Left forelimb (tissue), 1 donor: ENCODE measurements around the gene RBM43.
A peak's percentile ranks its signal among the peaks of the same experiment; 100 is the strongest.
"Not testable (repeated sequence)": the region's sequence is repeated elsewhere in the genome, so short reads cannot be mapped to it uniquely, and the experiment has no call there.

Experiments used
- DNase-seq: peaks from one replicate; pipeline ENCODE4 v3.0.0-alpha.2; 2018; ENCODE audit warnings: low spot score

RBM43 gene

DNA sequence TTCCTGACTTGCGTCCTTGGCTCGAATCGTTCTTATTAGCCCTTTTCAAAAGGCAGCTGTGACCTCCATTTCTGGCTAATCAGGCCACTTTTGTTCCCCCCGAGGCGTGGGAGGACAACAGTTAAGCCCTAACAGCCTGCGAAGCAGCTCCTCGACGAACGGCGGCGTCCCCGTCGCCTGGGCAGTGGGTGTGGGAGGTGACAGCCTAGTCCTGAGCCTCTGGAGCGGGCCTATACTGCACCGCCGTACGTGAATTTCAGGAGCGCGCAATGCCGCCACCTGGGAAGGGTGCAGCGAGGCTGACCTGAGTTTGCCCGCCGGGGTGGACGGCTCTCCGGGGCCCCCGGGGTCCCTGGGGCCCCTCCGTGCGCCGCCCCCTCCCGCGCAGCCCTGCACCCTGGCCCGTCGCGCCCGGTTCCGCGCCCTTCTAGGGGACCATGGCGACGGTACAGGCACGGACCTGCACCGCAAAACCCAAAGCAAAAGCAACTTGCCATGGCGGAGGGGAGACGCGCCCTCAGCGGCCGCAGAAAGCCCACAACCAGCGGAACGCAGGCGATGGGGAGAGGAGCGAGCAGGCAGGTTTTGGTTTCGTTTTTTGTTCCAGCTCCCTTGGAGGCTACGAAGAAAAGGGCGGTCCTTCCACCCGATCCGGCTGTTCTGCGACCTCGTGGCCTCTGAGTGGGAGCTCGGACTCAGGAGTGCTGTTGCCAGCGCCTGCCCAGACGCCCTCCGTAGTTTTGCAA is at the start of gene RBM43:
Gene RBM43, minus strand, starts transcription at position 633 of the 746 bp plus-strand sequence. Its CDS starts 136 bp downstream, at position 497.
- DNase-seq: peak; percentile 89

DNA sequence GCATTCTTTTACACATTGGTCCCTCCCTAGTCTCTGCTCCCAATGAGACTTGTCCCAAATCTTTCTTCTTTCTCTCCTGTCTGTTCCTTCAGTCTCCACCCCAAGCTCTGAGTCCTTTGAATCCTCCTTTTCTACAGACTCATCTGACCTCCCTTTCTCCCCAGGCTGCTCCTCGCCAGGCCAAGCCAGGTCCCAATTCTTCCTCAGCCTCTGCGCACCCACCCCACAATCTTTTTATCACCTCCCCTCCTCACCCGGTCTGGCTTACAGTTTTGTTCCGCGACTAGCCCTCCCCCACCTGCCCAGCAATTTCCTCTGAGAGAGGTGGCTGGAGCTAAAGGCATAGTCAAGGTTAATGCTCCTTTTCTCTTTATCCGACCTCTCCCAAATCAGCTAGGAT is 48.6 kb upstream of the RBM43 start:
- not testable (repeated sequence) for DNase-seq

DNA sequence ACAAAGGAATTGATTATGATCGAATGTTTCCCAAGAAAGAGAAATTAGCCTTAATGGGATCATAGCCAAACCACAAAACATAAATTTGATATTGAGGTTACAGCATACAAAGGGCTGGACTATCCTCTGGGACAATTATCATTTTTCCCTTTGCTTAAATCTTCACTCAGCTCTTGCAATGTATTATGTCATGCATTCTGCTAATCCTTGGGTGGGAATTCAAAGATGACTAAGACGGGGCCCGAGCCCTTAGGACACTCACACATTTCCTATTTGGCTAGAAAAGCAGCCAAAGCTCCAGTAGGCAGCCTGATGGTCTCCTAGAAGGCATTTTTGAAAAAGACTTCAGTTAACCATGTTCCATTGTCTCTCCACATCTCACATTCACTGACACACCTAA is 45.0 kb upstream of the RBM43 start:
- no peak for DNase-seq

DNA sequence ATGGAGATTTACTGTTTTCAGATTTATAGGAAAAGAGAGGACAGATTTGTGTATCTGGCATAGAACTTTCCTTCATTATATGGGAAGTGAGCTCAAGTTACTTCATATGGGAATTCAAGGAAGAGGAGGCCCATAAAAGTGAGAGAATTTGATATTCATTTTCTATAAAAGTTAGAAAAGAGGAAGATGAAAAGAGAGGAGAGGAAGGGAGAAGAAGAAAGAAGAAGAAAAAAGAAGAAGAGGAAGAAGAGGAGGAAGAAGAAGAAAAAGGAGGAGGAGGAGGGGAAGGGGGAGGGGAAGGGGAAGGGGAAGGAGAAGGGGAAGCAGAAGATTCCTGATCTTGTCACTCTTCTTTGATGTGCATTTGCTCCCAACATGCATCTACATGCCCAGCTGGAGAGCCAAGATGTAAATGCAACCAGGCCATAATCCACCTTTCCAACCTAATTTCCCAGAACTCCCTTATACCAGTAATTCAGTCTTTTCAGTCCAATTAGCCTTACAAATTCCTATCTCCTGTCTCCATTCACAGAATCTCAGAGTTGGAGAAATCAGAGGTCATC is 43.5 kb upstream of the RBM43 start:
- DNase-seq: no peak

DNA sequence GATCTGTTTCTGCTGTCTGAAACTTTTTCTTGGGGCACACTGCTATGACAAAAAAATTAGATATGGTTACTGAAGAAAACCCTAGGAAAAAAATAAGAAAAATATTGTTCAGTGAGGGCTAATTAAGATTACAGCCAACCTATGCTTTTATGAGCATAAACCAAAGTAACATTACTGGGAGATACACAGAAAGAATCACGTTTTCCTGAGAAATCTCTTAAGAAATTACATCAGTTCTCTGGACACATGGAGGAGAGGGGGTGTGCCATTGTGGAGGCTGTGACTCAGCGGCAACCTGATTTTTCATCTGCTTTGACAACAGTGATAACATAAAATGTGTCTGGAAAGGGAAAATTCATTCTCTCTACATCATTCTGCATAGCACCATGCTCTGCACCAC is 41.2 kb upstream of the RBM43 start:
- DNase-seq: no peak

DNA sequence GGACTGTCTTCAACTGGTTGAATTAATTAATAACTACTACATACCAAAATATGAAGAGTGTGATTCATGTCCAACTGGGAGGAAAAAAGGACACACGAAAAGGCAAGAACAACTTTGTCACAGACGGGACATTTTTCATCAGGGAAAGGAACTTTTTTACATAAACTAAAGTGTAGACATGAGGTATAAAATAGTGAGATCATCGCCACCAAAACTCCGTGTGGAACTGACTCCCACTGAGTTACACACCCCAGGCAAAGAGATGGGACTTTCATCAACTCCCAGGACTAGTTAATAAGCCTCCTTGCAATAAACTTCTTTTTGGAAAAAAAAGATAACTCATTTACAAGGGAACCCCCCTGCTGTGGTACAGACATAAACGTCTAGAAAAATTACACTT is 40.7 kb upstream of the RBM43 start:
- DNase-seq: no peak

DNA sequence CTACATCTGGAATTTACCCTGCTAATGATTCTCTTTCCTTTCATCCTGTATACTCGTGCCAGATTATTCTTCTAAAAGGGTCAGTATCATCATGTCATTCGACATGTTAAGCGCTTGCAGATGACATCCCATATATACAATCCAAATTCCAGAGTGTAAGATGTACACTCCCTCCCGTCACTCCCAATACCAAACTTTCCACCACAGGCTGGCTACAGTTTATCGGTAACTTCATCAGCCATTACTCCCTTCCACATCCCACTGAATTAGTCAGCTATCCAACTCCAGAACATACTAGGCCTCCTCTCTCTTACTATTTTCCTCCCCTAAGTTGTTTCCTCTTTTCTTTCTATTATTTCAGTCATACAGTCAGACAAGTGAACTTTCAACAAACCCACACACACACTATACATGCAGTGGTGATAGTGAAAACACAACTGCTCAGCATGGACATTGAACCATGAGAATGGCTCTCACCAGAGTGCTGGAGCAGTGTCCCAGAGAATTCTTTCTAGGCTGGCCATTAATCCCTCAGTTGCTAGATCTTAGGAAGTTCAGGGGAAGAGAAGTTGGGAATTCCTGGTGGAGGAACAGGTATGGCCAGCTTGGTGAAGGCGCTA is 38.4 kb upstream of the RBM43 start:
- no peak for DNase-seq

DNA sequence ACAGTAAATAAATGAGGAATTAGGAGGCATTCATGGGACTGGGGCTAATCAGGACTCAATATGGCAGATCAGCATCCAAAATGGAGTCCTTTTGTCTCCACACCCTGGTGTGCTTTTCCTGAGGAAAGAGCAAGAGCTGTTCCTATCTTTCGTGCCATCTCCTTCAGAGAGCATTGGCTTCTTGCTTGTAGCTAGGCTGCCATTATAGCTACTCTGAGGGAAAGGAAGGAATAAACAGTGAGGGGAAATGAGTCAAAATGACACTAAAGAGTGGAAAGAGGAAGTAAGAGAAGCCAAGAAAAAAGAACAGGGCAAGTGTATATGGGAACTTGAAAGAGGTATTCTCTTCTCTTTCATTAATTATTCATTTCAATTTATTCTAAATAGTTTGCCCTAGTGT is 36.2 kb upstream of the RBM43 start:
- DNase-seq: no peak

DNA sequence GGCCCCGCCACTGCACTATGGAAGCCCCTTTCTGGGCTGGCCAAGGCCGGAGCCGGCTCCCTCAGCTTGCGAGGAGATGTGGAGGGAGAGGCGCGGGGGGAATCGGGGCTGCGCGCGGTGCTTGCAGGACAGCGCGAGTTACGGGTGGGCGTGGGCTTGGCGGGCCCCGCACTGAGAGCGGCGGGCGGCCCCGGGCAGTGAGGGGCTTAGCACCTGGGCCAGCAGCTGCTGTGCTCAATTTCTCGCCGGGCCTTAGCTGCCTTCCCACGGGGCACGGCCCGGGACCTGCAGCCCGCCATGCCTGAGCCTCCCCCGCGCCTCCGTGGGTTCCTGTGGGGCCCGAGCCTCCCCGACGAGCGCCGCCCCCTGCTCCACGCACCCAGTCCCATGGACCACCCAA is 34.3 kb upstream of the RBM43 start:
- not testable (repeated sequence) for DNase-seq

DNA sequence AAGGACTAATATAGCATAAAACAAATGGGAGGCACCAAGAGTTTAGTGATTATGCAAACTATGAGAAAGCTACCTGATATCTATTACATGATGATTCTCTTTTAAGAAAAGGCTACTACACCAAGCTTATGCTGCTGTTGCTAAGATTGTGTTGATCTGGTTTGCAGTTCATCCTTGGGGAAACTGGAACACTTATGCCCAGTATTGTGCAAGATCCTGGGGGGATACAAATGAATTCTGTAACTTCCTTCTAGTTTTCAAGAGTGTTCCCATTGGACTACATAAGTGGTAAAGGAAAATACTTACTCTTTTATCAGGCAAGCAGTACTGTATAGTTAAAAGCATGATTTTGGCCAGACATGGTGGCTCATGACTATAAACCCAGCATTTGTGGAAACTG is 30.9 kb upstream of the RBM43 start:
- DNase-seq: no peak

DNA sequence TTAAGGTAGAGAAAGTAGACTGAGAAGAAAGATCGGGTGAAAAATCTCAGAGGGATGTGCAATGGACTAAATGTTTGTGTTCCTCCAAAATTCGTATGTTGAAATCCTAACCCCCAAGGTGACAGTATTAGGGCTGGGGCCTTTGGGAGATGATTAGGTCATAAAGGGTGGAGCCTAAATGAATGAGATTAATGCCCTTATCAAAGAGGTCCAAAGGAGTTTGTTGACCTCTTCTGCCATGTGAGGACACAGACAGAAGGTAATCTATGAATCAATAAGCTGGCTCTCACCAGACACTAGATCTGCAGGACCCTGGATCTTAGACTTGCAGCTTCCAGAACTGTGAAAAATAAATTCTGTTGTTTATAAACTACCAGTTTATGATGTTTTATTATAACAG is 30.5 kb upstream of the RBM43 start:
- no peak for DNase-seq

DNA sequence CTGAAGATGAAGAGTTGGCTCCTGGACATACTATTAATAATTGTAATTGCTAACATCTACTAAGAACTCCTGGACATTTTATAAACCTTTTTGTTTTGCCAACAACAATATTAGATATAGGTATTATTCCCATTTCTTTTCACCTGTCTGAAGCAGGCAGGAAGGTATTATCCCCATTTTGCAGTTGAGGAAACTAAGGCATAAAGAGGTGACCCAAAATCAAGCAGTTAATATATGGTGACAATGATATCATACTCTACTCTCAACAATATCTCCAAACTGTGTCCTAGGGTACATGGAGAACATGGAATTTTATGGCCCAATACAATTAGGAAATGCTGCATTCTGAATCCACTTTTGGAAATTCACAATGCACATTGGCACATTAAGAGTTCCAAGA is 29.6 kb upstream of the RBM43 start:
- DNase-seq: no peak

DNA sequence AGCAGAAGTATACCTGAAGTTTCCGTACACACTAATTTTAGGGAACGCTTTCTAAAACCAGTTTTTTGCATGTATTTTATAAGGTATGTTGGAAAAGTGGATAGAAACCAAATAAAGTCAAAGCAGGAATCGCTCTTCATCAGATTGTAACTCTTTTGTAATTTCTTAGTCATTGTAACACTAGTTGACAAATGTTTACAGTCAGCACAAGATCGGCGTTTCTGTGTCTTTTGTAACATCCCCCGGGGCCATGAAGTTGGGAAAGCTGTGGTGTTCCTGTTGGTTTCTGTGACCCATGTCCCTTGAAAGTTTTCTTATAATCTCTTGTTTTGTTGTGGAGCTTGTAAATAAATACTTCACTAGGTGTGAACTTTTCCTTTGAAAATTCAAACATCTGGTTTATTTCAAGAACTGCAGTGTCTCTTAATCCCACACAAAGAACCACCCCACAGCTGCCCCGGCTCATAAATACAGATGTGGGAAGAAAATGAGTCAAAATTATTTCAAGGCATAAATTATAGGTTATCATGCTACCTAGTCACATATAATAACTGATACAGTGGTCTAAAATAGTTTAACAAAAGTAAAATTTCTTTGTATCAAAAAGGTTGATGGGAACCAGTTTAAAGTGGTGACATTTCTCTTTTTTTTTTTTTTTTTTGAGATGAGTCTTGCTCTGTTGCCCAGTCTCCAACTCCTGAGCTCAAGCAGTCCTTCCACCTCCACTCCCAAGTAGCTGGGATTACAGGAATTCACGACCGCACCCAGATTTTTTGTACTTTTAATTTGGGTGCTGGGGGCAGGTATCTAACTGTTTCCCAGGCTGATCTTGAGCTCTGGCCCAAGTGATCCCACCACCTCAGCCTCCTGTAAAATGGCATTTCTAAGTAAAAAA is 28.6 kb upstream of the RBM43 start:
- DNase-seq: no peak

DNA sequence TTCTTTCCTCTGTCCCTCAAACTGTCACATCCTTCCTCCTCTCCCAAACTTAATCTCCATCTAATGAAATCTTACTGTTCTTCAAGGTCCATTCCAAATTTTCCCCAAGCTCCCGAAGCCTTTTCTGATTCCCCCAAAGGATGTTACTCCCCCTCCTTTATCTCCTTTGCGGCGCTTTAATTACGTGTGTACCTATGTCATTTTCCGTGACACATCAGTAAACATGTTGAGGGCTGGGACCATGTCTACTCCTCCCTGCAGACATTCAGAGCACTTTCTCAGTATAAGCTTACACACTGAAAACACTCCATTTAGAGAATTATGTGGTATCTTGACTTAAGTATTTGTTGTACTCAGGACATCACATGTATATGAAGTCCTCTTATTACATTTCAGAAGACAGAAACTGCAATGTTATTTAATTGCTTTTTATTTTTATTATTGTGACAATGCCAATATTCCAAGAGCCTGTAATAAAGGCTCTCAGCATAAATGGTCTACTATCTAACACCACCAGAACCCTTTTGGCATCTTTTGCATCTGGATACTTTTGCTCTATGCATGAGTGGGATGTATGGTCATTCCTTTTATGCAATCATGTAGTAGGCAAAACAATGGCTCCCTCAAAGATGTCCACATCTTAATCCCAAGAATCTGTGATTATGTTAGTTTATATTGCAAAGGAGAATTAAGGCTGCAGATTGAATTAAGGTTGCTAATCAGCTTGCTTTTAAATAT is 26.0 kb upstream of the RBM43 start:
- no peak for DNase-seq

DNA sequence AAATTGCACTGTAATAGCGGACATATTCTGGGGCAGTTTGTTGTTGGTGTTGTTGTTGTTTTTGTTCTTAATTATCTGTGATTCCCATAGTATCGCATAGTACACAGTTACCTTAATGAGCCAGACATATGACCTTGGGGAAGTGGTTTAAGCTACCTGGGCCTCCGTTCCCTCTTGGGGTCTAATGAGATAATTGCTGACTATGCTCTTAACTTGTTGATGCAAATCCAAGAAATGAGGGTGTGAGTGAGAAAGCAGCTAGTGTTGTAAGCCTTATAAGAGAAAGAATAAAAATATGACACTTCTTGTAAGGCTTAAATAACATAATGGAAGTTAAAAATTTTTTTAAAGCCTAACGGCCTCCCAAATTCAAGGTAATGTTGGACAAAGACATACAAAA is 20.7 kb upstream of the RBM43 start:
- no peak for DNase-seq

DNA sequence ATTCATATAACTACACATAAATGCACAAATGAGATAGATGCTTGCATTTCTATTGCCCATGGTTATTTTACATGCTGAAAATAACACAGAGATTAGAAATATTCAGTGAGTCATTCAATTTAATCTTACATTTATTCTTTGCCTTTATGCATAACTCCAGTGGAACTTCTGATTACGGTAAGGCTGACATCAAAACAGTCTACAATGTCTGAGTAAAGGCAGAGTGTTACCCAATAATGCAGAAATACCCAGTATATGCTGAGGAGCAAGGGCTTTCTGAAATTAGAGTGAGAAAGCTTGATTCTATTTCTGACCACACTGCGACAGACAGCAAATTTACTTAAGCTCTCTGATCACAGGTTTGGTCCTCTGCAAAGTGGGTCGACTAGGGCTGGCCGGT is 18.6 kb upstream of the RBM43 start:
- no peak for DNase-seq

DNA sequence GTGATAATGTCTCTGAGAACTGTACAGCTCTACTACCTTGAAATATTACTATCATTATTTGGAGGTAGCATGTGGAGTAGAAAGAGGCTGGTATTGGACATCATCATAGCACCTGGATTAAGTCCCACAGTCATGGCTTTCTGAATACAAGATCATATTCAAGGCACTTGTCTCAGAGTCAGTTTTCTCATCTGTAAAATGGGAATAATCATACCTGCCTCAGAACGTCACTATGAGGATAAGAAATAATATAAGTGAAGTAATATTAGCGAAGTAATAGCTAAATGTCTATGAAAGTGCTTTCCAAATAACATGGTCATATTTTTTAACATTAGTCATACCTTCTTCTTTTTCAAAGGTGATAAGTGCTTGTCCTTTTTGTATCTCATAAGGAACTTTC is 16.8 kb upstream of the RBM43 start:
- DNase-seq: no peak

DNA sequence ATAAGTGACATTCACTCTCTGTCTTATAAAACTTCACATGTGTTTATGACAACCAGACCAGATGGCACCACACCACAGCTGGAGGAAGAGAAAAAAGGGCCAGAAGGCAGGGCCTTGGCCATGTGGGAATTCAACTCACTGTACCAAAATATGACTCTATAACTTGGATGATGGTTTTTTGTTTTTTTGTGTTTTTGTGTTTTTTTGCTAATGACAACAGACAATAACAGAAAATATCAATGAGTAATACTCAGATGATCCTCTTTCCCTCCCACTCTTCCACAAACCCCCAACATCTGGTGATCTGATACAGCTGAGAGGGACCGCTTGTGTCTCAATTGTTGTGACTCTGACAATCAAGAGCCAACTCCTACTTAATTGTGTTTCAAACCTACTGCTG is 15.4 kb upstream of the RBM43 start:
- DNase-seq: no peak

DNA sequence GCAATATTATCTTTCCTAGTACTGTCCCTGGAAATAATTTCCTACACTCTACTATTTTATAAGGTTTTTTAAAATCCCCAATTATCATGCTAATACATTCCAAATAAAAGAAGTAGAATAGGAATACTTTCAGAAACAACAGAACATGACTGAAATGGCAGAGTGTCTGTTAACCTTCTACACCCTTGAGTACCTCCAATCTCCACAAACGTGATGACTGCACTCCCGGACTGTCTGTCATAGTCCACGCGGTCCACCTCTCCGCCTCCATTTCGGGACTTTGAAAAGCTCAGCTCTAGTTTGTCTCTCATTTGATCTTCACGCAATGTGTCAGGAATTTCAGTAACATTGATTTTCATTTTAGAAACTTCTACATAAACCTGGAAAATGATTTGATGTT is 13.6 kb upstream of the RBM43 start:
- no peak for DNase-seq

DNA sequence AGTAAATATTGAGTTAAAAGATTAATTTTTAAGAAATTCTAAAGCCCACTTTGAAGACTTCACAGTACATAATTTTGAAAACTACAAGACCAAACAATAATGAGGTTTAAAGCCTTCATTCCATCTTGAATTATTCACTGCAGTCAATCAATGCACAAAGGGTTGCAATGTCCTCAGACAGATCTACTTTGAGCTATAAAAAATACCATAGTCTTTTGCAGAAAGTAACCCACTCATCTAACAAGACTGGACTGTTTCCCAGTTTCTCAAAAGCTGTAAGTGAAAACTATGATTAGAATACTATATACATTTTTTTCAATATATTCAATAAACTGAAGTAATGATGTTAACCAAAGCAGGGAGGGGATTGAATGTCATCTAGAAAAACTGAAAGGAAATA is 10.2 kb upstream of the RBM43 start:
- no peak for DNase-seq

DNA sequence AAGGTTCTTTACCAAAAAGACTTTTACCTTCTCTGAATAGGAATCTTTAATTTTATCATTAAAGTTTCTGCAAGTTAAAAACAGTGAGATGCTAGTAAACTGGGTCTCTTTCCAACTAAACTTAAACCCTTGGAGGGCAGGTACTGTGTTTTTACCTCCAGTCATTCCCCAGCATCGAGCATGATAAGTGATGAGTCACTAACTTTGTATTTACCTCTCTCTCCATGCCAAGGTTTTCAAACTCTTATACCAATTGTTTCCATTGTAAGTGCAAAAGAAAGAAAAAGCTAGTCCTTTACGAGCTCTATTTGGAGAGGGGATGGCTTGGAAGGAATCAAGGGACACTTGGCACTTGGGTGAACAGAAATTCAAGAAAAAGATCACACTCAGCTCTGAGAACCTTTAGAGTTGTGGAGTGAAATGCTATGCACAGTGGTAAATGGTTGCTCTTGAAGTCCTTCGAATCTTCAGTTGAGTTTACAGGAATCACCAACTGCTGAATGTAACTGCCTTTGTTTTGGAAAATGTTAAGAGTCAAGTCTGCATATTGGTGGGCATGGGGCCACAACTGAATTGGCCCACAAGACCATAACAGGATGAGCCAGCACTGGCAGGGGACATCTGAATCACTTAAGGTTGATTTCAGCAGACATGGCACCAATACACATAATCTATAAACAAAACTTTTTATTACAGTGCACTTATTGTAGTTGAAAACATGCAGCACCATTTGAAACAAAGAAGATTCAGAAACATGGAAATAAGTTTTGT is 8.3 kb upstream of the RBM43 start:
- no peak for DNase-seq
